Head of caudate nucleus (tissue), 42 donors: ENCODE data around the gene ARX.

Source experiments
- DNase-seq, 42 donors: peaks; one replicate each; pipeline versions ENCODE4 v3.0.0 to v3.0.0-alpha.2; 2020 to 2021; ENCODE audit warnings: mixed read lengths in 7 of 42
- intact Hi-C: fragments of 100-400 bp; cut with DNase I; formaldehyde crosslinking; loops from one replicate; pipeline ENCODE4 v1.15.0; 2022

The ARX gene

GRCh38 chrX:24955372-24955930 lies 60.3 kb downstream of the ARX start:
- no peak for DNase-seq
- intact Hi-C loops = no loop called here

- no peak for DNase-seq
- intact Hi-C loops = no loop called here
These were observed 61.0 kb downstream of the ARX start for GRCh38 chrX:24954732-24955131.
